Stimulated activated CD4-positive, alpha-beta T cell treated with anti-CD3 and anti-CD28 coated beads, Interleukin-1b, Interleukin-23, amount 100 ng/mL, for 4 hours (primary cell): ENCODE data around the gene RTP3.
"Not testable (repeated sequence)": the region's sequence is repeated elsewhere in the genome, so short reads cannot be mapped to it uniquely, and the experiment has no call there.

Experiments
- DNase-seq, 2 donors: peaks; one replicate each; pipeline ENCODE4 v3.0.0-alpha.2; 2020; ENCODE audit warnings: low read depth in 2 of 2

Gene RTP3

GRCh38 chr3:46519952-46520351 is 22.2 kb downstream of the RTP3 start:
- DNase-seq: no peak

DNA sequence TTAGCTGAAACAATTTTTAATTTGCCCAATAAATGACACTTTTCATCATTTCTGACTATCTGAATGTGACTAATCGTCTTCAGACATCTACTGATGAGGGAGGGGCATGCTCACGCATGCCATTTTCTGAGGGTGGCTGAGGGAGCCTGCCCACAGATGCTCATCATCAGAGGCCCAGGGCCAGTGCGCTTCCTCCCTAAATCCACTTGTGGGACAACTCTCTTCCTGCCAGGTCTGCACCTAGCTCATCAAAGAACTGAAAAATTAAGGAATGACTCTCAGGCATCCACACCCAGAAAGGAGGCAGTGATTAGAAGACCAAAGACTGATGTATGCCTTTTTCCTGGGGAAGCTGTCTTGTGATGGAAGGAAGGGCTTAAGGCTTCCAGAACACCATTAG is 22.8 kb downstream of the RTP3 start:
- no peak for DNase-seq

DNA sequence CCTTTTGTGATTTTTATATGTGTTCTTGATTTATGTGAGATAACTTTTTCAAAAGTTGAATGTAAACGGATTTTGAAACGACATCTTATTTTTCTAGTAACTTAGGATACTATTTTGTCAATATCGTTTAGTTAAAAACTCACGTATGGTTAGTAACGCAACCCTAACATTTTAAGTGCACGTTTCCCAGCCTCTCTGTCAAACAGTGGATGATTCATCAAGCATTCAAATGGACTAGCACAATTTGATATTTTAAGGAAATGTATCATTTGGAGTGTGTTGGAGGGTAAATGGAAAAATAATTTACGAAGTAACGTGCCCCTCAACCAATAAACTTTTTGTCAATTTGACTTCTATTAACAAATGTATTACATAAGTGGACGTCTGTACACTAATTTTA is 23.3 kb downstream of the RTP3 start:
- no peak for DNase-seq

GRCh38 chr3:46522201-46522600 is 24.4 kb downstream of the RTP3 start:
- not testable (repeated sequence) for DNase-seq

DNA sequence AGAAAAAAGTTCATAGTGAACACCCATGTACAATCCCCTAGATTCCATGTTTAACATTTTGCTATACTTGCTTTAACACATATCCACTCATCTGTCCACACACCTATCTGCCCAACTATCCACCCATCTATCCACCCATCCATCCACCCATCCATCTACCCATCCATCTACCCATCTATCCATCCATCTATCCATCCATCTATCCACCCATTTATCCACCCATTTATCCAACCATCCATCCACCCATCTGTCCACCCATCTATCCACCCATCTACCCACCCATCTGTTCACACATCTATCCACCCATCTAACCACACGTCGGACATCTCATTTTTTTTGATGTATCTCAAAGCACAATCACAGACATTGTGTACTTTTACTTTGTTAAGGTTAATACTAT is 25.8 kb downstream of the RTP3 start:
- DNase-seq: no peak

DNA sequence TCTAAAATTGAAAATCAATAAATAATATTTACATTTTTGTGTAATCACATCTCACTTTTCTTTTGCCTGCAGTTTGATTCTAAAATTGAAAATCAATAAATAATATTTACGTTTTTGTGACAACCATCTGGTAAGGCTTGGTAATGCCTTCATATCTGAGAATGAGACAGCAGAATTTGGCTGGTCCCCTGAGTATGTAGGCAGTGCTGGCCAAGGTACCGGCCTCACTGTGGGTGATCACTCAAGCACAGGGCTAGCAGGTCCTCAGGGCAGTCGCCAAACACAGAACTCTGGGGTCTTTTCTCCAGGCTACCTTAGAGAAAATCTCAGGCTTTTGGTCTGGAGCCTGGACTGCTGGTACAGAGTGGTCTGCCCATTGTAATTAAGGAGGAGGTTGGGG is 26.2 kb downstream of the RTP3 start:
- DNase-seq: no peak

DNA sequence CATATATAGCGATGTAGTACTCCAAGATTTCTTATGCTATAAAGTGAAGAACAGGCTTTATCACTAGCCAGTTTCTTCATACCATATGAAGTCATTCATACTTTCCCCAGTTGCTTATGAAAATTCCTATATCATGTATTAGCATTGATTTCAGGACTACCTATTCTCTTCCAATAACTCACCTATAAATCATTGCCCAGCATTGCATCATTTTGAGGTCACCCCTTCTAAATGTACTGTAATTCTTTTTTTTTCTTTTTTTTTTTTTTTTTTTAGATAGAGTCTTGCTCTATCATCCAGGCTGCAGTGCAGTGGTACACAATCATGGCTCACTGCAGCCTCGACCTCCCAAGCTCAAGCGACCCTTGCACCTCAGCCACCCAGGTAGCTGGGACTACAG is 27.1 kb downstream of the RTP3 start:
- DNase-seq: no peak

DNA sequence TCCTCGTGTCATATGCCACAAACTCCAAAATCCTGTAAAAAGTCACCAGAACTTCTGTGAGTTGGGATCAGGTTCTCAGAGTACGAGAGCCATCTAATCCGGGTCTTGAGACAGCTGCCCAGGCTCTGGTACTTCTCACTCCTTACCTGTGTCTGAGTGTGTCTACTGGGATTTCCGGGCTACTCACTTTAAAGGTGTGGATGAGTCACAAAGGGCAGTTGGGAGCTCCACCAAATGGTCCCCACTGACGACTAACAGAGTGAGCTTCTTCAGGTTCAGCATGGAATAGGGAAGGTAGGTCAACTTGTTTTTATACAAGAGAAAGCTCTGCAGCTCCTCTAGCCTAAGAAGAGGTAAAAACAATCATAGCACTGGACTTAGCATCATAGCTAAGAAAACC is 29.5 kb downstream of the RTP3 start:
- DNase-seq: no peak

GRCh38 chr3:46533091-46533490 is 35.3 kb downstream of the RTP3 start:
- no peak for DNase-seq

DNA sequence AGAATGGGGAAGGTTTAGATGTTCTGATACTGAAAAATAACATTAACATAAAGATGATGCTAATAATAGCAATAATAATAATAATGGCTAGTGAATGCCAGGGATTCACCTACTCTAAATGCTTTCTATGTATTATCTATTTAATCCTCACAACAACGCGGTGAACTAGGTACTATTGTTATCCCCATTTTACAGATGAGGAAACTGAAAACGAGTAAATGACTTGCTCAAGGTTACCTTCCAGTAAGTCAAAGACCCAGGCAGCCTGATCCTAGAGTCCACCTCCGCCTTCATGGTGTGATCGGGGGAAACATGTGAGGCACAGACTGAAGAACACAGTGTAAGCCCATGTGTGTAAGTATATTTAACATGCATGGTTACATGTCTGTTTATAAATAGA is 38.0 kb downstream of the RTP3 start:
- DNase-seq: no peak

DNA sequence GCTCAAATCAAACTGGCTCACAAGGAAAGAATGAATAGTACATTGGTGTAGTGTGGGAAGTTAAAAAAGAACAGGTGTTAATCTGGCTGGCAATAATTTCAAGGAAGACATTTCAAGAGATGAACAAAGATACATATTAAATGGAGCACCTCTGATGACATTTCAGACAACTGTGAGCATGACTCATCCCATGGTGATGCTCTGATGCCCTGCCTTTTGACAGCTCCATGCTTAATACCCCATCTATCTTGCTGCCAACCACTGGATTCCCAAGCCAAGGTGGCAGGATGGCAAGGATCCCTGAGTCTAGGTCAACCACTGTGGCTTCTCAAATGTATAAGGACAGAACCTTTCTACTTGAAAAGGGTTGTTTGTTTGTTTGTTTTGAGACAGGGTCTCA is 39.0 kb downstream of the RTP3 start:
- DNase-seq: no peak

DNA sequence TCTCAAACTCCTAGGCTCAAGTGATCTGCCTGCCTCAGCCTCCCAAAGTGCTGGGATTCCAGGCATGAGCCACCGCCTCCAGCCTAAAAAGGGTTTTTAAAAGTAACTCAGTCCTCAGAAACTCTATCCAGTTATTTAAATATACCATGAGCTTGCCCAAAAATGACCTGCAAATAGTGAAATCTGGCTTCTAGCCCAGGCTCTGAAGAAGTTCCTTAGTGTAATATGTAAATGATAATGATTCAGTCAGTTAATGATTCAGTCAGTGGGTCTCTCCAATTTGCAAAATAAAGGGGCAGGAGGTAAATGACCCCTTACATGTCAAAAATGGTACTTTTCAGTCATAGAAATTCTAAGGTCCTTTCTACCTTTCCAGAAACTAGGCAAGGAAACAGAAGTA is 39.5 kb downstream of the RTP3 start:
- DNase-seq: no peak

- DNase-seq: no peak
Measured at GRCh38 chr3:46537779-46538178, 40.0 kb downstream of the RTP3 start.

DNA sequence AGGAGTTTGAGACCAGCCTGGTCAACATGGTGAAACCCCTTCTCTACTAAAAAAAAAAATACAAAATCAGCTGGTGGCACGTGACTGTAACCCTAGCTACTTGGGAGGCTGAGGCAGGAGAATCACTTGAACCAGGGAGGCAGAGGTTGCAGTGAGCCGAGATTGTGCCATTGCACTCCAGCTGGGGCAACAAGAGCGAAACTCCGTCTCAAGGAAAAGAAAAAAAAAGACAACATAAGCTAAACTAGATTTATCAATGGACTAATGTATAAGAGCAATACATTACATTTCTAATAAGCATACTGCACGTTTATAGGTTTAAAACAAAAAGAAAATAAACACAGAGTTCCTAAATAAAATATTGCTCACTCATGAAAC is 40.6 kb downstream of the RTP3 start:
- DNase-seq: not testable (repeated sequence)

DNA sequence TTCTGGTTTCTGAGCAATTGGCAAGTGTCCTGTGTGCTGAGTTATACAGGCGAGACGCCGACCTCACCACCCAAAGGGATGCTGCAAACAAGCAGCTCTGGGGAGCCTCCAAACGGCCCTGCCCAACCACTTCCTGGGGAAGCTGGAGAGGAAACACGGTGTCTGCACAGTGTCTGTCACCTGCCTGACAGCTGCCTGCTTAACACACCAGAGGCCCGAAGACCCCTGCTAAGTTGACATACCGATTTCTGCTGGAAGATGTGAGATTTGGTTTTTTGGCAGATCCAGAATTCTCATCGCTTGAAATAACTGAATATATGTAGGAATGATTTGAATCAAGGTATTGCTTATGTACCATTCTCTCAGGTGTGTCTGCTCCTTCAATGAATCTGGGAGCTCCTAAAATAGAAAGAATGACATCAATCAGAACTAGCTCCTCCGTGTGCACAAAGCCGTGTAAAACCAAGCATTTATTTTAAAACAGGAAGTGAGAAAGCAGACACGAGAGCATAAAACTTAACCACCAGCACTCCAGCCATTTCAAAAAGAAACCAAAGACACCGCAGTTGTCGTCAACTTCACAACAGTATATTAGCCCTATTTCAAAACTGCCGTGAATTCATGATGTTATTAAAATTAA is 41.1 kb downstream of the RTP3 start:
- peak; percentile 23 to 54 for DNase-seq

DNA sequence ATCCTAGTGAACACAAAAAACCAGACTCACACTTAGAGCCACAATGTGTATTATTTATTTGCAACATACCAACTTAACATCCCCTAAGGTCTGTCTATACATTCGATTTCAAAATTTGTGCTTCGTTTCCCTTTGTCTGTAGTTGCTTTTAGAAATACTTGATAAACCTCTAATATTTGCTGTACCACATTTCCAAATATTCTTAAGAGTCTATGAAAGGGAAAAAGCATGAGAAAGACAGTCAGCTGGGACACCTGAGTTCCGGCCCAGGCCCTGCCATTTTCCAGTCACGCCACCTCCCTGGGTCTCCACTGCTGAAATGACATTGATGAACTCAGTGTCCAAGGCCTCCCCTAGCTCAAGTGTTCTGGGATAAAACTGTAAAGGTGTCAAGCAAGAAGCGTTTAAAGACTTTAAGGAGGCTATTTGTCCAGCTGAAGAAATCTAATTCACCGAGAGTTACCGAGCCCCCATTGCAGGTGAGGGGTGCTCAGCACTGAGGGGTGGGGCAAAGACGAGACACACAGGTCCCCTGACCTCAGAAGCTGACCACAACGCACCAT is 41.7 kb downstream of the RTP3 start:
- DNase-seq: no peak

- no peak for DNase-seq
Measured at GRCh38 chr3:46540550-46540949, 42.8 kb downstream of the RTP3 start.

- DNase-seq: no peak
Measured at GRCh38 chr3:46541835-46542234, 44.1 kb downstream of the RTP3 start.

- DNase-seq: no peak
Measured at GRCh38 chr3:46542344-46542743, 44.6 kb downstream of the RTP3 start.

DNA sequence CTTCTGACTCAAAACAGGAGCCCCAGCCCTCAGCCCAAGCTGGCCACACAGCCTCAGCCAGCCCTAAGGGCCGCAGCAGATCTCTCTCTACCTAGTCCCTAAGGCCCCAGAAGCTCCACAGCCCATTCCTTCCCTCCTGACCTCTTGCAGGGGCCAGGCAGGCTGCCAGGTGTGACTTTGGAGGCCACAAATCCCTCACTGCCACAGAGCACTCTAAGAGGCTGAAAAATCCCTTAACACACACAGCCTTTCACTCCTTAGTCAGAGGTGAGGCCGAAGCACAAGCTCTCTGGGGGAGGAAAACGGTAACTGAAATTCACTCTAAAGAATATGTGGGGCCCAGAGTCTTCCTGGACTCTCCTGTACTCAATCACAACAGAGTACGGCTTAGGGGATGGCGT is 45.0 kb downstream of the RTP3 start:
- no peak for DNase-seq

DNA sequence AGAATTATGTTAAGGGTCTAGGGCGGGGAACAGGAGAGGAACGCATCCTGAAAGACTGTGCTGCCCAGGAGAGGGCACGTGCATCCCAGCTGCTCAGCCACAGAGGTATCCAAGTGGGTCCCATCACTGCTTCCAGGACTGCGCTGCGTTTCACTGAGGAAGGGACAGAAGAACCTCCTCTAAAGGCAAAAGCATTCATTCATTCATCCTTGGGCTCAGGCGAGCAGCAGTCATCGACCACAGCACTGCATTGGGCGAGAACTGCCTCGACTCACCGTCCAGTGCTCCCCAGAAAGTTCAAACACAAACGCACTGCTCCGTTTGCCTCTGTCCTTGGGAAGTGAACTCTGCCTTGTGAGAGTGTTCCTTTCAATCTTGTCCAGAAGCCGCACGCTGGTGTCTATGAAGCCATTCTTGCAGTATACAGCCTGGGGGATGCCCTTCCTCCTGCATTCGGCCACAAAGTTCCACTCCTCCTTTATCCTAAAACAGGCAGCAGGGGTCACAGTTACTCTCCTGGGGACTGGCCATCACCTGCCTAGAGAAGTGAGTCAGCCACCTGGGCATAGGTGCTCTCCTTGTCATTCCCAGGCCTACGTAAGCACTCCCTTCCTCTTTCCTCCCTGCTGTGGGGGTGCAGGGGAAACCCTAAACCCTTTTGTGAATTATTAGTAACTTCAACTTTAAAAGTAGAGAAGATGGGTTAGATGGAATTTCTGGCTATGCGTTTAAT is 47.2 kb downstream of the RTP3 start:
- no peak for DNase-seq

GRCh38 chr3:46545818-46546630 is 48.2 kb downstream of the RTP3 start:
- DNase-seq: no peak
